GM04504 (cell line): ENCODE results near the gene SEC14L6.
"Not testable (repeated sequence)": the region's sequence is repeated elsewhere in the genome, so short reads cannot be mapped to it uniquely, and the experiment has no call there.

Source experiments
- DNase-seq: peaks from one replicate; pipeline ENCODE4 v3.0.0-alpha.2; 2012; ENCODE audit warnings: low read depth

SEC14L6 gene

DNA sequence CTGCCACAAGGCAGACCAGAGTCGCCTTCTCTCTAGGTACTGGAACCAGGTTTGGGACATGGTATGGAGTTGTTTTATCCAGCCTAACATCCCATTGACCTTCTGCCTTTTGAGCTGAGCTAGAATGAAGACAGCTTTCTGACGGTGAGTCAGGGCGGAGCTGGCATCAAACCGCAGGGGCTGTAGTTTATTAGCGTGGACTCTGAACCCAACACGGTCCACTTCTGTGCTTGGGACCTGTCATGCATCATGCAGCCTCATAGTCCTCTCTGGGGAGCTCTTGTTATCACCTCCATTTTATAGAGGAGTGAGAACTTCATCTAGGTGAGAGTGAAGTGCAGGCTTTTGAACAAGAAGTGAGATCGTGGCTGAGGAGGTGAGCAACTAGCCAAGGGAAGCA lies 19.6 kb upstream of the SEC14L6 start:
- no peak for DNase-seq

DNA sequence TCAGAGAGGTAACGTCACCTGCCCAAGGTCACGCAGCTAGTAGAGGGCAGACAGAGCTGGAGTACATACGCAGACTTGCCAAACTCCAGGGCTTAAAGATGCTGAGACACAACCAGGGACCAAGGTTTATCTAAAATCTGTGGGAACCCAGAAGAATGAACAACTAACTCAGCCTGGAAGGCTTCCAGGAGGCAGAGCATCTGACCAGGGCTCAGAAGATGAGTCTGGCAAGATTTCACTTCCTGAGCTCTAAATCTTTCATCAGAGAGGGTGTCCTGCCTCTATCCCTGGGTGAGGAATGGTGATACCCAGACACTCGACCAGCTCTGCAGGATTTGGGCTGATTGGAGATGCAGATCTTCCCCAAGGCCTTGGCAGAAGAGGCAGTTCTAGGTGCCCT lies 18.8 kb upstream of the SEC14L6 start:
- DNase-seq, result peak; percentile 40

DNA sequence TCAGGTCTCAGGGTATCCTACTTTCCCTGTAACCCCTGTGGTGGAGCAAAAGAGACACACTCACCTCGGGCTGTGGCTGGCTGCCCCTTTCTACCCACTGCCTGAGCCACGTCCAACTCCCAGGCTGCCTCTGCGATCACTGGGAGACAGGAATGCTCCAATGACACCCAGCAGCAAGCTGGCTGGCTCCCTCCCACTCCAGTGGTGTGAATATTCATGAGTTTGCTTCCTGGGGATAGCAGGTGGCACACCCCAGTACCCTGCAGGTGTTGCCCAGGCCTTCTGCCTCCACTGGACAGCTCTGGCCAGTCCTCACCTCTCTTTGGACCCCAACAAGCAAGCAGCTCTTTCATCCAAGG lies 18.2 kb upstream of the SEC14L6 start:
- DNase-seq, result no peak

DNA sequence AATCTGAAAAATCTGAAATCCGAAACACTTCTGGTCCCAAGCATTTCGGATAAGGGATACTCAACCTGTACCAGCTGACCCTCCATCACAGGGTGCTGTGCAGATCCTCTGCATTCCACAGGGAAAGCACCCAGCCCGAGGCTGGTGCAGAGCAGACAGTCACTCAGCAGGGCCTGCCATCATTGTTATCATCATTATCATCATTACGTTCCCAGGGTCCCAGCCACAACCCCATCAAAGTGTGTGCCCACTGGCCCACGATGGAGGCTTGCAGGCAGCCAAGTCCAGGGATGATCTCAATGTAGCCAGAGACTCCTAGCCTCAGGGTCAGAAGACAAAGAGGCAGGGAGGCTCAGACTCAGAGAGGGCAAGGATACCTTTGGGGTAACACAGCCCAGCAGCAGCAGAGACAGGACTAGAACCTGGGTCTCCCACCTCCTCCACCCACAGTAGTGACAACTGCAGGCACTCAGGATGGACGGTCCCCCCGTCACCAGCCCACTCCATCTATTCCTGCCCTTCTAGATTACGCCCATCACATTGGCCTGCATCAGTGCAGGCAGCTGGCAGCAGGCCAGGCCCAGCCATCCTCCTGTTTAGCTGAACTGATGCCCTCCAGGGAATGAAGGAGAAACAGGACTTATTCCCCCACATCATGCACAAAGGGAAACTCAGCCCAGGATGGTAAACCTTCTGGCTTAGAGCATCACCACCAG lies 17.7 kb upstream of the SEC14L6 start:
- DNase-seq, result no peak

DNA sequence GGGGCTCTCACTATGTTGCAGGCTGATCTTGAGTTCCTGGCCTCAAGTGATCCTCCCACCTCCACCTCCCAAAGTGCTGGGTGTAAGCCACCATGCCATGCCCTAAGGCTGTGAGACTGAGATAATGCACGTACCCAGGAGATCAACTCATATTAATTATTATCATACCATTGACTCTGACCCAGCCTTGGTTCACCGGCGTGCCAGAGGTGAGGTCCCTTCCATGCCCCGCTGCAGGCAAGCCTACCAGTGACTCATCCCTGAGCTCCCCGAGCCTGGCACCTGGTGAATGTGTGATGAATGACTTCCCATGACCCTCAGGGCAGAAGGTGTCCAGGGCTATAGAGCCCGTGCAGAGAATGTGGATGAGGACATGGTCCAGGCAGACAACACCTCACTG lies 15.8 kb upstream of the SEC14L6 start:
- no peak for DNase-seq

DNA sequence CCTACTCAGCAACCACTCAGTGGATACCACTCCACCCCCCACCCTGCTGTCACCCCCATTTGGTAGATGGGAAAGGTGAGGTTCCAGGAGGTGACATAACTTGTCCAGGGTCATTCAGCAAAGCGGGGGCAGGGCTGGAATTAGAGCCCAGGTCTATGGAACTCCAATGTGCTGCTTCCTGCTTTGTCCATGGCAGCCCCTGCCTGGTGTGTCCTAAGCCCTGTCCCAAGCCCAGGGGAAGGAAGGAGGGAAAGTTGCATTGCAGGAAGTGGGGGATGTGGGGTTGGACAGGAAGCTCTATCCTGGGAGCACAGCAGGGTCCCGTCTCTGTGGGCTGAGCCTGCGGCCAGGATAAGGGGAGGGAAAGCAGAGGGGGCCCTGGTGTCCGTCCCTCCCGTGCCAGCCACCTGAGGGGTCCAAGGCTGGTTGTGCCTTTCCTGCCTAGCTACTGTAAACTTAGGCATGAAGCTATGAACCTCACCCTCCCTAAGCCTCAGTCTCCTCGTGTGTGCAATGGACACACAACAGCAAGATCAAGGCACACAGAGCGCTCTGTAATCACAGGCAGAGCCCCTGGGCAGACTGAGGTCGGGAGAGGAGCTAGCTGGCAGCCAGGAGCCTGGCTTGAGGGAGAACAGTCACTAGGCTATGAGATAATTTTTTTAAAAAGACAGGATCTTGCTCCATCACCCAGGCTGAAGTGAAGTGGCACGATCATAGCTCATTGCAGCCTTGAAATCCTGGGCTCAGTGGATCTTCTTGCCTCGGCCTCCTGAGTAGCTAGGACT lies 15.1 kb upstream of the SEC14L6 start:
- no peak for DNase-seq

DNA sequence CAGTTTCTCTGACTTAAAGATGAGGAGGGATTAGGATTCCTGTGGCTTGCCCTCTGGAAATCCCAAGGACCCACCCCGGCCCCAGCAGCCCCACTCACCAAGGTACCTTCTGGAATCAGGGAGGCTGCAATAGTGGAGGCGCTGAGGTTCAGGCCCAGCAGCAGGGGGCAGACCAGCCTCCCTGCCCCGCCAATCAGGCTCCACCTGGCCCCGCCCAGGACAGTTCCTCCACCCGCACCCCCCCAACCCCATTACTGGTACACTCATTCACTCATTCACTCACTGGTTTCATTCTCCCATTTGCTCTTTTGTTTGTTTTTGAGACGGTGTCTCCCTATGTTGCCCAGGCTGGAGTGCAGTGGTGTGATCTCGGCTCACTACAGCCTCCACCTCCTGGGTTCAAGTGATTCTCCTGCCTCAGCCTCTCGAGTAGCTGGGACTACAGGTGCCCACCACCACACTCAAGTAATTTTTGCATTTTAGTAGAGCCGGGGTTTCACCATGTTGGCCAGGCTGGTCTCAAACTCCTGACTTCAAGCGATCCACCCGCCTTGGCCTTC lies 14.2 kb upstream of the SEC14L6 start:
- DNase-seq, result not testable (repeated sequence)

DNA sequence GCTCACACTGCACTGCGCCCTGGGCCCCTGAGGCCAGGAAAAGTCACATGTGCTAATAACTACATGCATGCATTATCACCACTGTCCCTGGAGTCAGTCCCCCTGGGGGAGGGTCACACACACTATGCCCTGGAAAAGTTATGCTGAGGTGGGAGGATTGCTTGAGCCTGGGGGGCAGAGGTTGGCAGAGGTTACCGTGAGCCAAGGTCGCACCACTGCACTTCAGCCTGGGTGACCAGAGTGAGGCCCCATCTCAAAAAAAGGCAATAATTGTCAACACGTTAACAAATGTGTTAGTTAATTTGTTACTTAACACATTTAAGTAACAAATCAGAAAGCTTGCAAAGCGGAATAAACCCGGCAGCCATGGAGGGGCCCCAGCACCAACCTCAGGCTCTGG lies 13.3 kb upstream of the SEC14L6 start:
- DNase-seq, result no peak

DNA sequence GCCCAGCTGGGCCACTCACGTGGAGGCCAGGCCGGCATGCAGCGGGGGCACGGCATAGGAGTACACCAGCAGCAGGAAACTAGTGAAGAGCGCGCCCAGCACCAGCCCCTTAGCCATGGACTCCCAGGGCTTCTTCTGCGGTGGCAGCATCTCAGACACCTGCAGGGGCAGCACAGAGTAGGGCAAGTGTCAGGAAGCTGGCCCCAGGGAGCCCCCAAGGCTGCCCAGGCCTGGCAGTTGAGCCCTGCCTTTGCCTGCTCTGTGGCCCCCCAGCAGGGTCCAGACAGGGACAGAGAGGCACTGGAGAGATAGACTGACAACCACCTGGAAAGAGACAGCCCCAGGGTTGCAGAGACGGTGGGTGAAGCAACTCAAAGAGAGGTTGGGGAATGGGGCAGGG lies 10.7 kb upstream of the SEC14L6 start:
- DNase-seq, result no peak

DNA sequence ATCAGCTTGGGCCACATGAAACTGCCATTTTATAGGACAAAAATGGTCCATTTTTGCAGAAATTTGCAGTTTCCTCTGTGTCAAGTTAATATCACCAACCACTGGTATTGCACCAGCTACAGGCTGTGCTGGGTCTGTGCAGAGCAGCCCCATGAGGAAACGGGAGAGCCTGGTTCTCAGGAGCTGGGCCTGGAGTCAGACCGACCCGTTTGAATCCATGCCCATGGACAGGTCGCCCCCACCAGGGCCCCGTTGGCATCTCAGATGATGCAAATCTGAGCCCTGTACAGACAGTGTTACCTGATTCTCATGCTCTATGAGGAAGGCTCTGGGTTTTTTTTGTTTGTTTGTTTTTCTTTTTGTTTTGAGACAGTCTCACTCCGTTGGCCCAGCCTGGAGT lies 9.8 kb upstream of the SEC14L6 start:
- DNase-seq, result no peak

DNA sequence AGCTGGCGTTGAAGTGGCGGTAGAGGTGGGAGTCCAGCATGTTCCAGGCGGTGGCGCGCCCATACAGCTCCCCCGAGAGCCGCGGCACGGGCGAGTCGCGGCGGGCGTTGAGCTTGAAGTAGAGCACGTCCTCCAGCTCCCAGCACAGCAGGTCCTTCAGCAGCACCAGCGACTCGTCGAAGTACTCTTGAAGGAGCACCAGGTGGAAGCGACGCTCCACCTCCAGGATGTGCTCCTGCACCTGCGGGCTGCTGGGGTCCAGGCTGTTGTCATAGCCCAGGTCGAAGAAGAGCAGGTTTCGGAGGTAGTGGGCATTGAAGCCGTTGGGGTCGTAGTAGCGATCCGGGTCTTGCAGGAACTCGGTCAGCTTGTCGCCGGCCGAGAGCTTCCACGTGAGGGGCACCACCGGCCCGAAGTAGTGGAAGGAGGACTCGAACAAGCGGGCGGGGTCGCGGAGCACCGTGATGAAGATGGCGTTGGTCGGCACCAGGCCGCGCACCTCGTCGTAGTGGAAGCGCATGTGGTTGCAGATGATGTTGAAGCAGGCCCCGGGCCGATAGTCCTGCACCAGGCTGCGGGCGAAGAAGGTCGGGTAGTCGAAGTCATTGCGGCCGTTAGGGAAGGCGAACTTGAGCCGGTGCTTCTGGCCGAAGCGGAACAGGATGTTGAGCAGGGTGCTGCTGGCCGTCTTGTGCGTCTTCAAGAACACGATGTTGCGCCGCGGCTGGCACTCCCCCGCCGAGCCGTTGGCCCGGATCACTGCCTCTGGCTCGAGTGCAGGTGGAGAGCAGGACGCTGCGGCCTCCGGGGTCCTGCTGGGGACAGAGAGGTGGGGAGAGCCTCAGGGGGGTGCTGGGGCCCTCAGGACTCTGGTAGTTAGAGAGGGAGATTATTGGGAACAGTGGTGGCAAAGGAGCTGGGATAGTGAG lies 9.0 kb upstream of the SEC14L6 start:
- no peak for DNase-seq

DNA sequence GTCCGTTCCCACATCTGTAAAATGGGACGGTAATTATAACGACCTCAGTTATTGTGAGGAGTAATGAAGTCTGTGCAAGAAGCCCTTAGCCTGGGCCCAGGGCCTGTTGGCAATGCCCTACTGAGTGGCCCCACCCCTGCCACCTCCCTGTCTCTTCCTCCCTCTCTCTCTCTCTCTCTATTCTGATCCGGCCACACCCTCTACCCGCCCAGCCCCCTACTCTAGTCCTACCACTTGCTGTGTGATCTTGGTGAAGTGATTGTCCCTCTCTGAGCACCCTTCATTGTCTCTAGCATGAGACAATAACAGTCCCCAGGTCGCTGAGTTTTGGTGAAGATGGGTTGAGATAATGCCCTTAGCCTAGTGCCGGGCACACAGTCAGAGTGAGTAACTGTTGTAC lies 7.4 kb upstream of the SEC14L6 start:
- DNase-seq, result no peak

DNA sequence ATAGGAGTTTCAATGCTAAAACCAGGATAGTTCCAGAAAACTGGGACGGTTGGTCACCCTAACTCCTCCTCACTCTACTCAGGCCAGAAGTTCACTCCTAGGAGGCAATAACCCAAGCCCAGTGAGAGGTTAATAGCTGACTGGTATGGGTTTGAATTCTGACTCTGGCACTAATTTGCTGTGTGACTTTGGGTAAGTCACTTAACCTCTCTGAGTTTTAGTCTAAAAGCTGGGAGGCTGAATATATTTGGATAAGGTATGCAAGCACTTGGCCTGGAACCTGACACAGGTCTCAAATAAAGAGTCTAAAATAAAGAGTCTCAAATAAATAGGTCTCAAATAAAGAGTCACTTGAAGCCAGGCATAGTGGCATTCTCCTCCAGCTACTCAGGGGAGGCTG lies 6.2 kb upstream of the SEC14L6 start:
- no peak for DNase-seq

DNA sequence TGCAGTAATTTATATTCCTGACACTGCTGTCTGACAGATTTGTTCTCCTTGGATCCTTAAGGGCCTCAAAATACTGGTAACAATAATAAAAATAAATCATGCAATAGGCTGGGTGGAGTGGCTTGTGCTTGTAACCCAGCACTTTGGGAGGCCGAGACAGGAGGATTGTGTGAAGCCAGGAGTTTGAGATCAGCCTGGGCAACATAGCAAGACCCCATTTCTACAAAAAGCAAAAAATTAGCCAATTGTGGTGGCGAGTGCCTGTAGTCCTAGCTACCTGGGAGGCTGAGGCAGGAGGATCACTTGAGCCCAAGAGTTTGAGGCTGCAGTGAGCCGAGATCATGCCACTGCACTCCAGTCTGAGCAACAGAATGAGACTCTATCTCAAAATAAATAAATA lies 5.3 kb upstream of the SEC14L6 start:
- not testable (repeated sequence) for DNase-seq

DNA sequence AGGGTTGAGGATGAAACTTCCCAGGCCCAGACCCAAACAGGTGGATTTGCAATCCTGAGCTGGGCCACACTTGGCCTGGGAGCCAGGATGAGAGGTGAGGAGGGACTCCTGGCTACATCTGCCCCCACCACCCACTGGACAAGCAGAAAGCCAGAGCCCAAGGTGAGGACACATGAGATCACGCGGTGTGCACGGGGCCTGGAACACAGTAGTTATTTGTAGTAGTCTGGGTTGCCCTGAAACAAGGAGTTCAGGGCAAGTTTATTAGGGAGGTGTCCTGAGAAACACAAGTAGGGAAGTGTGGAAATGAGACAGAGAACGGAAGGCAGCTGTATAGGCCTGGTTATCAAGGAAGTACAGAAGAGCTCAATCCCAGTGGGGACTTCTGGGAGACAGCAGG lies 647 bp upstream of the SEC14L6 start:
- no peak for DNase-seq

DNA sequence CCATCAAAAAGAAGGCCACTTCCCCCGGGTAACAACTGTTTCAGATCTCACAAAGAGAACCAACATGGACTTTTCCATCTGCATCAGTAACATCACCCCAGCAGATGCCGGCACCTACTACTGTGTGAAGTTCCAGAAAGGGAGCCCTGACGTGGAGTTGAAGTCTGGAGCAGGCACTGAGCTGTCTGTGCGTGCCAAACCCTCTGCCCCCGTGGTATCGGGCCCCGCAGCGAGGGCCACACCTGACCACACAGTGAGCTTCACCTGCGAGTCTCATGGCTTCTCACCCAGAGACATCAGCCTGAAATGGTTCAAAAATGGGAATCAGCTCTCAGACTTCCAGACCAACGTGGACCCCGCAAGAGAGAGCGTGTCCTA lies 3.7 kb downstream of the SEC14L6 start:
- DNase-seq, result no peak

DNA sequence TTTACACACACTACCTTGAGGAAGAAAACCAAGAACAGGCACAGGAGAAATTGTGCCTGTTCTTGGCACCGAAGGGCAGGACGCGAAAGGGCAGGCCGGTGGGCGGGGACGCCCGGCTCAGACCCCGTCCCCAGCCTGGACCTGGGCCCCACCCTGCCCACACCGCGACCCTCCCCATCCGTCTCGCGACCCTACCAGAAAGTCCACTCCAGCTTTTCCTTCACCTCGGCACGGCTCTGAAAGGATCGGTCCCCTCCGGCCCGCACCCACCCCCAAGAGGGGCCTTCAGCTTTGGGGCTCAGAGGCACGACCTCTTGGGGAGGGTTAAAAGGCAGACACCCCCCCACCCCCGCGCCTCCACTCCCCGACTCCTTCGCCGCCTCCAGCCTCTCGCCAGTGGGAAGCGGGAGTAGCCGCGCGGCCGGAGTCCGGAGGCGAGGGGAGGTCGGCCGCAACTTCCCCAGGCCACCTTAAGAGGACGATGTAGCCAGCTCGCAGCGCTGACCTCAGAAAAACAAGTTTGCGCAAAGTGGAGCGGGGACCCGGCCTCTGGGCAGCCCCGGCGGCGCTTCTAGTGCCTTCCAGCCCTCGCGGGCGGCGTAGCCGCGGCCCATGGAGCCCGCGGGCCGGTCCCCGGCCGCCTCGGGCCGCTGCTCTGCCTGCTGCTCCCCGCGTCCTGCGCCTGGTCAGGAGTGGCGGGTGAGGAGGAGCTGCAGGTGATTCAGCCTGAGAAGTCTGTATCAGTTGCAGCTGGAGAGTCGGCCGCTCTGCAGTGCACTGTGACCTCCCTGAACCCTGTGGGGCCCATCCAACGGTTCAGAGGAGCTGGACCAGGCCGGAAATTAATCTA lies 4.4 kb downstream of the SEC14L6 start:
- no peak for DNase-seq

DNA sequence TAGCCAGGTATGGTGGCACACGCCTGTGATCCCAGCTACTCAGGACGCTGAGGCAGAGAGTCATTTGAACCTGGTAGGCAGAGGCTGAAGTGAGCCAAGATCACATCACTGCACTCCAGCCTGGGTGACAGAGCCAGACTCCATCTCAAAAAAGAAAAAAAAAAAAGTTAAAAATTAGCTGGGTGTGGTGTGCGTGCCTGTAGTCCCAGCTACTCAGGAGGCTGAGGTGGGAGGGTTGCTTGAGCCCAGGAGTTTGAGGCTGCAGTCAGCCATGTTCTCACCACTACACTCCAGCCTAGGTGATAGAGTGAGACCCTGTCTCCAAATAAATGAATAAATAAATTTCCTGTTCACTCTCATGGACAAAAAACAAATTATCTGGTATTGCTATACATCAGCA lies 5.0 kb downstream of the SEC14L6 start:
- not testable (repeated sequence) for DNase-seq

DNA sequence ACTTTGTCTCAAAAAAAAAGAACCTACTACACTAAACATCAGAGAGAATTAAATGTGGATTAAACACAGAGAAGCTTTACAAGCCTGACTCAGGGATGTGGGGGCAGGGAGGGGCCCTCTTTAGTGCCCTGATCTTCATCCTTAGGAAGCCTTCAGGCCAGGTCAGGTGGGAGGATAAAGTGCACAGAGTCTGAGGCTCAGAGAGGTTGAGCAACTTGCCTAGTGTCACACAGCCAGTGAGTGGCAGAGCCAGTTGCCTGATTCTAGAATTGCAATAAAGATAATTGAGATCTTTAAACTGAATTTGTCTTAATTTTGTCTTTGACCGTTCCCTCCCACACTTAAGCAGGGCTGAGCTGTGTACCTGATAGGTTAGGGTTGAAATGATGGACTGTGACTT lies 7.2 kb downstream of the SEC14L6 start:
- DNase-seq, result no peak

DNA sequence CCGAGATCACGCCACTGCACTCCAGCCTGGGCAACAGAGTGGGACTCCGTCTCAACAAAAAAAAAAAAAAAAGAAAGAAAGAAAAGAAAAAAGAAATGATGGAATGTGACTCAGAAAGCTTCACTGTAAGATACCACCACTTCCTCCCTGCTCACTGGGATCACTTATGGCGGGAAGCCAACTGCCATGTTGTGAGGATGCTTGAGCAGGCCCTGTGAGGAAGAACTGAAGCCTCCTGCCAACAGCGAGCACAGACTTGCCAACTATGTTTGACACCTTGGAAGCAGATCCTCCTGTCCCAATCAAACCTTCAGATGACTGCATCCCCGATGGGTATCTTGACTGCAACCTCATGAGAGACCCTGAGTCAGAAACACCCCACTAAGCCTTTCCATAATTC lies 8.3 kb downstream of the SEC14L6 start:
- peak; percentile 3 for DNase-seq

DNA sequence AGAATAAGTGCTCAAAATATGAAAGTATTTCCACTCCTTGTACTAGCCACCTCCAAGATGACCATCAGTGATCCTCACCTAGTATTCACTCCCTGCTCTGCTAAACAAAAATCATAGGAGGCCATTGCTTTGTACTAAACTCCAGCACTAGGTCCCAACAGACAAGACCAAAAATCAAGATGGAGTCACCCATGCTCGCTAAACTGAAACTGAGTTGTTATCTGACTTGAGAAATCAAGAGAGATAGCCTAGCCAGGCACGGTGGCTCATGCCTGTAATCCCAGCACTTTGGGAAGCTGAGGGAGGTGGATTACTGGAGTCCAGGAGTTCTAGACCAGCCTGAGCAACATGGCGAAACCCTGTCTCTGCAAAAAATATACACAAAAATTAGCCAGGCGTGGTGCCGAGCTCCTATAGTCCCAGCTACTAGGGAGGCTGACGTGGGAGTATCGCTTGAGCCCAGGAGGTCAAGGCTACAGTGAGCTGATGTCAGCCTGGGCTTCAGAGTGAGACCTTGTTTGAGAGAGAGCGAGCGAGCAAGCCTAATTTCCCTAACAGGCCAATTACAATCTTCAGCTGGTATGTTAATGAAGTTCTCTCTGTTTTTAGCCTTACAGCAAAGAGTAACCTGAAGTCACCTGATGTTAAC lies 9.3 kb downstream of the SEC14L6 start:
- DNase-seq, result no peak
